ENCODE measurements around the gene GMDS. TPM values are rescaled to one million over a fixed set of nuclear protein-coding genes. Genes with fewer than 3 reads are reported as not detected.
"Not testable (repeated sequence)": the region's sequence is repeated elsewhere in the genome, so short reads cannot be mapped to it uniquely, and the experiment has no call there.

GMDS gene
- total RNA-seq, 3 donors from 2014 or later (not counting 1 experiment from before 2014, with no cell fraction given), result 23.6 to 31.0 (median 26.4) TPM

- peaks cover 29 to 54% of the 10 kb centered on the region in 2 donors for H3K27me3 Mint-ChIP-seq (ENCODE audit: low read depth in 2 of 2)
- ATAC-seq (no peak), DNase-seq (no peak)
- Histone ChIP-seq H3K27ac (ENCODE audit: low read length) (no peak overlapping the region), H3K4me1 (ENCODE audit: control insufficient read depth, insufficient read depth, low read length) (no peaks in the 10 kb centered on the region), H3K4me3 (ENCODE audit: low read length) (no peak overlapping the region), H3K36me3 (ENCODE audit: control insufficient read depth, insufficient read depth, low read length) (no peaks in the 10 kb centered on the region), H3K9me3 (ENCODE audit: control insufficient read depth, insufficient read depth, low read length) (no peaks in the 10 kb centered on the region), H3K27me3 (ENCODE audit: control insufficient read depth, insufficient read depth, low read length) (peaks cover 2% of the 10 kb centered on the region)
- no peak overlapping the region for H3K4me3 Mint-ChIP-seq
- H3K4me1 Mint-ChIP-seq, result no peaks in the 10 kb centered on the region
- no peak for TF ChIP-seq CTCF (IDR thresholded peaks at IDR 0.05)
- intact Hi-C loops (cut with micrococcal nuclease), result no loop called here
- H3K36me3 Mint-ChIP-seq, result peaks cover 28% of the 10 kb centered on the region
- no peak overlapping the region for H3K27ac Mint-ChIP-seq
- 82% methylated on average over 6 of the region's 8 CpGs for WGBS (ENCODE audit: insufficient coverage)
- peaks cover 3 to 5% of the 10 kb centered on the region in 2 donors for H3K9me3 Mint-ChIP-seq
Observed at GRCh38 chr6:1758076-1758679, 487.2 kb downstream of the GMDS start.

- Histone ChIP-seq H3K36me3 (ENCODE audit: control insufficient read depth, insufficient read depth, low read length) (no peaks in the 10 kb centered on the region), H3K9me3 (ENCODE audit: control insufficient read depth, insufficient read depth, low read length) (no peaks in the 10 kb centered on the region), H3K4me1 (ENCODE audit: control insufficient read depth, insufficient read depth, low read length) (no peaks in the 10 kb centered on the region), H3K4me3 (ENCODE audit: low read length) (no peak overlapping the region), H3K27me3 (ENCODE audit: control insufficient read depth, insufficient read depth, low read length) (no peaks in the 10 kb centered on the region), H3K27ac (ENCODE audit: low read length) (no peak overlapping the region)
- no peak for TF ChIP-seq CTCF (IDR thresholded peaks at IDR 0.05)
- WGBS (ENCODE audit: insufficient coverage), result 95% methylated on average over 8 of the region's 8 CpGs
- DNase-seq (no peak), ATAC-seq (no peak)
- intact Hi-C loops (cut with micrococcal nuclease), result no loop called here
- Mint-ChIP-seq H3K9me3 (peaks cover 3 to 11% of the 10 kb centered on the region in 2 donors), H3K27ac (no peak overlapping the region), H3K4me1 (no peaks in the 10 kb centered on the region), H3K27me3 (ENCODE audit: low read depth in 2 of 2) (peaks cover 25 to 49% of the 10 kb centered on the region in 2 donors), H3K36me3 (peaks cover 26% of the 10 kb centered on the region), H3K4me3 (no peak overlapping the region)
Observed at GRCh38 chr6:1757131-1757530, 488.3 kb downstream of the GMDS start.

GRCh38 chr6:1756472-1757129 is 488.8 kb downstream of the GMDS start:
- DNase-seq (no peak), ATAC-seq (no peak)
- peaks cover 23 to 43% of the 10 kb centered on the region in 2 donors for H3K27me3 Mint-ChIP-seq (ENCODE audit: low read depth in 2 of 2)
- Histone ChIP-seq H3K4me3 (ENCODE audit: low read length) (no peak overlapping the region), H3K27me3 (ENCODE audit: control insufficient read depth, insufficient read depth, low read length) (no peaks in the 10 kb centered on the region), H3K27ac (ENCODE audit: low read length) (no peak overlapping the region), H3K36me3 (ENCODE audit: control insufficient read depth, insufficient read depth, low read length) (no peaks in the 10 kb centered on the region), H3K9me3 (ENCODE audit: control insufficient read depth, insufficient read depth, low read length) (no peaks in the 10 kb centered on the region), H3K4me1 (ENCODE audit: control insufficient read depth, insufficient read depth, low read length) (no peaks in the 10 kb centered on the region)
- H3K4me3 Mint-ChIP-seq, result no peak overlapping the region
- no peak for TF ChIP-seq CTCF (IDR thresholded peaks at IDR 0.05)
- no peak overlapping the region for H3K27ac Mint-ChIP-seq
- H3K36me3 Mint-ChIP-seq, result peaks cover 21% of the 10 kb centered on the region
- peaks cover 3 to 13% of the 10 kb centered on the region in 2 donors for H3K9me3 Mint-ChIP-seq
- intact Hi-C loops (cut with micrococcal nuclease), result no loop called here
- H3K4me1 Mint-ChIP-seq, result no peaks in the 10 kb centered on the region
- WGBS (ENCODE audit: insufficient coverage), result 91% methylated on average over 9 of the region's 14 CpGs

GRCh38 chr6:1751063-1751462 is 494.3 kb downstream of the GMDS start:
- DNase-seq; H3K27me3 ChIP-seq (ENCODE audit: control insufficient read depth, insufficient read depth, low read length); H3K27ac ChIP-seq (ENCODE audit: low read length); H3K4me3 ChIP-seq (ENCODE audit: low read length); H3K9me3 ChIP-seq (ENCODE audit: control insufficient read depth, insufficient read depth, low read length); H3K4me1 ChIP-seq (ENCODE audit: control insufficient read depth, insufficient read depth, low read length); H3K4me1 Mint-ChIP-seq; intact Hi-C loops (cut with micrococcal nuclease); H3K36me3 ChIP-seq (ENCODE audit: control insufficient read depth, insufficient read depth, low read length); H3K4me3 Mint-ChIP-seq; ATAC-seq; H3K27ac Mint-ChIP-seq: not testable (repeated sequence)
- peaks cover 14% of the 10 kb centered on the region for H3K36me3 Mint-ChIP-seq
- 99% methylated on average over 8 of the region's 8 CpGs for WGBS (ENCODE audit: insufficient coverage)
- H3K27me3 Mint-ChIP-seq (ENCODE audit: low read depth in 2 of 2), result peaks cover 11 to 31% of the 10 kb centered on the region in 2 donors
- H3K9me3 Mint-ChIP-seq, result peaks cover 3 to 13% of the 10 kb centered on the region in 2 donors
